Amniotic epithelial cell (primary cell): ENCODE measurements around the gene RARG.

ENCODE experiments used
- DNase-seq: peaks from one replicate; pipeline ENCODE4 v3.0.0-alpha.2; 2010; ENCODE audit warnings: low read depth

Gene RARG

DNA sequence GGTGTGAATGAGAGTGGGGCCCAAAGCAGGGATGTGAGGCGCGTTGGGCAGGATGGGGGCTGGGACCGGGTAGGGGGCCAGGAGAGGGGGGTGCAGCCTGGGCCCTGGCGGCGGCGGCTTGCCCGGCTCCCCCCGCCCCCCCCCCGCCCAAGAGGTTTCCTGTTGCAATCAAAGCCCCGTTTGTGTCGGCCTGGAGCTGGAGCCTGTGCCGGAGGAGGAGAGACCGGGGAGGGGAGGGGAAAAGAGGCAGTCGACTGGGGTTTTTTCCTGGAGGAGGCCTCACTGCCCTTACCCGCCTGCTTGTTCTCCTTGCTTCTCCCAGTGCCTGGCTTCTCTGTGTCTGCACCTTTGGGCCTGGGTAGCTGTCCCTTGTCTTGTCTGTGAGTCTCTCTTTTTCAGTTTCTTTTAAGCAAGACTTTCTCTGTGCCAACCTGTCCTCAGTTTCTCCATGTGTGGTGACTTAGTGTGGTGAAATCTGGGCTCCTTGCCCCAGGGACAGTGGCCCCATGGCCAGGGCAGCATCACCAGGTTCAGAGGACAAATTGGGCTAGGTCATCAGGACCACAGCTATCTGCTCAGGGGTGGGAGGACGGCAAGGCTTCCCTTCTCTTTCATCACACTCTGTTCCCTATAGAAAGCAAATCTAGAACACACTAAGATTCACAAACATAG, 8.5 kb downstream of the RARG start:
- peak; percentile 65 for DNase-seq

GRCh38 chr12:53222806-53223261, 9.2 kb downstream of the RARG start:
- no peak for DNase-seq

- DNase-seq = no peak
These were observed 9.8 kb downstream of the RARG start for GRCh38 chr12:53222170-53222721.

DNA sequence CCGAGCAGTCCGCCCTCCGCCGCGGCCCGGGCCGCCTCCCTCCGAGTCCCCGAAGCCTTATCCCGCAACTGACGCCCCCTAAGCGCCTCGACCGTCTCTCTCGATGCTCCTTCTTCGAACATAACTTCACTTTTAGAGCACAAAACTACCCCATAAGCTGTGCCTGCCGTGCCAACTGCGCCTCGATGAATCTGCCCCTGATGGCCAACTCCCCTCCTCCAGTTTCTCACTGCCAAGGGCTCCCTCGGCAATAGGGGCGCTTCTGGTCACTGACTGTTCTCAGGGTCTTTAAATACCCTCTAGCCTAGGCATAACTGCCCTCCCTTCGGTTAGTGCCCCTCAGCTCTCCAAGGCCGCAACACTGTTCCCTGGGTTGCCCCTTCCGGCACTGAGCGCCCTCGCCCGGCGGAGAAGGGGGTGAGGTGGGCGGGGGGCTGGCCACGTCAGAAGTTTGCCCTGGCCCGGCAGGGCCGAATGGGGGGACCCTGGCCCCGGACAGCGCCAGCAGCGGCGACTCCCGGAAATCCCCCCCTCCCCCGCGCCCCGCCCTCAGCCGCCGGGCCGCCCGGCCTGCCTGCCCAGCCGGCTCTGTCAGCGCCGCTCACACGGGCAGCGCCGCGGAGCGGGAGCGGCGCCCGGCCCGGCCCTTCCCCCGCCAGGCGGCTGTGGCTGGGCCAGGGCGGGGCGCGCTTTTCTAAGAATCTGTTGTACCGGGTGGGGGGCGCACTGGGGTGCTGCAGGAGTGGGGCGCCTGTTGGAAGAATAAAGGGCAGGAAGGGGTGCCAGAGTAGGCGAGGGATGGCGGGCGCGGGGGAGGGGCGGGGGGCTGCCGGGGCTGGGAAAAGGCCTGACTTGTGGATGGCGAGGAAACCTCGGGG, 10.6 kb downstream of the RARG start:
- peak; percentile 51 for DNase-seq

DNA sequence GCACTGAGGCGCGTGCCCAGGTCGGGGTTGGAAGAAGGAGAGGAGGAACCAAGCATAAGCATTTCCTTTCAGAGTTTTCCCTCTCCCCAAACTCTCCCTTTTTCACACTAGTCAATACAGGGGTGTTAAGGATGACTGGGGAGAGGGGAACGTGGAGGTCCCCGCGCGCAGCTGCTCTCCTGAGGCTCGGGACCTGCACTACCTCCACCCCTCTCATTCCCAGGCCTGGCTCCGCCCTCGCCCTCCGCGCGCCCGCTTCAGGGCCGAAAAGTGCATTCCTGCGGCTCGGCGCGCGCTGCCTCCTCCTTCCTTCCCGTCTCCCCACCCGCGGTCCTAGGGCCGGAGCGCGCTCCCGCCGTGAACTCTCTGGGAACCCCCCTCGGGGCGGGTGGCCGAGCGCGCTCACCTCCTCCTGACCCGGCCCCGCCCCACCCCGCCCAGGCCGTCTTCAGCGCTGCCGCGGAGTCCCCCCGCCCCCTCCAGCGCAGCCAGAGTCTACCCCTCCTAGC, 11.3 kb downstream of the RARG start:
- DNase-seq = peak; percentile 93

GRCh38 chr12:53219956-53220693, 11.9 kb downstream of the RARG start:
- peak; percentile 85 for DNase-seq

DNA sequence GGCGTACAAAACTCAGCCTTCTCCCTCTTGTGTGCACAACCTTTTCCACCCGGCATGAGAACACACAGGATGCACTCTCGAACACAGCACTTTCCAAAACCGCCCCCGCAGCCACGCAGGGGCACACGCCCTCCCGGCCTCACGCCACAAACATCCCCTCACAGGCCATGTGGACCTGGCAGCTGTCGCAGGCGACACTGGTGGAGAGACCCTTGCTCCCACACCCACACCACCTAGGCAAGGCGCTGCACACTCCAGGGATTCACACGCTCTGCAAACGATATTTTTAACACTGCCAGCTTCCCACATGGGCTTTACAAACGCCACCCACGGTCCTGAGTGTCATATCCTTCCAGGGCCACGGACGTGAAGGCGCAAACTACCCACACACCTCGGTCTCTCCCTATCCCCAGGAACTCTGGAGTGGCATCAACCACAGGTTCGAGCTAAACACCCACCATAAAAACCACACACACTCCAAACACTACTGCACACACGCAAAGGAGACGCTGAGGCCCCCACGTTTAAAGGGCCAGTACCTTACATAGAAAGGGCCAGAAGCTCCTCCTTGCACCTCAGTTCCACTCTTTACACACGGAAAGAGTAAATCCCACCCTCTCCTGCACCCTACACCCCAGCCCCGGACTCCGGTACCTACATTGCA, 12.6 kb downstream of the RARG start:
- DNase-seq = peak; percentile 51

DNA sequence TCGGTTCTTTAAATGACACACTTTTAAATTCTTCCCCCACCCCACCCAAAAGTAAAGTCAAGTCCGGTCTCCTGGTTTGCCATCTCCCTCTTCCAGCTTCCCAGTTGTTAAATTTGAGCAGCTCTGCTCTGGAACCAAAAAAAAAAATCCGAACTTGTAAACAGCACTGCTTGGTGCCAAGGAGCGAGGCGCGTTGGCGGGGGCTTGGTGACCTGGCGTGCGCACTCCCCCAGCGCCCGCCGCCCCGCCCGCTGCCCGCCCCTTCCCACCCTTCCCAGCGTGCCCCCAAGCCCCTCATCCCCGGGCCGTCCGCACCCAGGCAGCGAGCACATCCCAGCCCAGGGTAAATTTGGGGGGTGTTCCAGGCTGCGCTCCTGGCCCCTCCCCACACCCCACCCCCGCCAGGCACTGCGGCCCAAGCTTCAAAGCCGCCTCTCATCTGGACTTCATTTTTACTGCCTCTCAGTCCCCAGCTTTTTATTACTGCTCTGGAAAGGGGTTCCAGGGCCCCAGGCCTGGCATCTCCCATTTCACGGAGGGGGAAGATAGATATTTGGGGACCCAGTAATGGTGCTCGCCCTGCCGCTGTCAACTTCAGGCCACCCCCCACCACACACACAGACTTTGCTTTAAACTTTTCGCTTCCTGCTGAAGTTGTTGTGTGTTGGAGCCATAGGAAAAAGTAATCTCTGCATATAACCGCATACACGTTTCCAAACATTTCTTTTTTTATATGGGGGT, 13.3 kb downstream of the RARG start:
- DNase-seq = no peak

GRCh38 chr12:53217931-53218307, 14.1 kb downstream of the RARG start:
- no peak for DNase-seq

DNA sequence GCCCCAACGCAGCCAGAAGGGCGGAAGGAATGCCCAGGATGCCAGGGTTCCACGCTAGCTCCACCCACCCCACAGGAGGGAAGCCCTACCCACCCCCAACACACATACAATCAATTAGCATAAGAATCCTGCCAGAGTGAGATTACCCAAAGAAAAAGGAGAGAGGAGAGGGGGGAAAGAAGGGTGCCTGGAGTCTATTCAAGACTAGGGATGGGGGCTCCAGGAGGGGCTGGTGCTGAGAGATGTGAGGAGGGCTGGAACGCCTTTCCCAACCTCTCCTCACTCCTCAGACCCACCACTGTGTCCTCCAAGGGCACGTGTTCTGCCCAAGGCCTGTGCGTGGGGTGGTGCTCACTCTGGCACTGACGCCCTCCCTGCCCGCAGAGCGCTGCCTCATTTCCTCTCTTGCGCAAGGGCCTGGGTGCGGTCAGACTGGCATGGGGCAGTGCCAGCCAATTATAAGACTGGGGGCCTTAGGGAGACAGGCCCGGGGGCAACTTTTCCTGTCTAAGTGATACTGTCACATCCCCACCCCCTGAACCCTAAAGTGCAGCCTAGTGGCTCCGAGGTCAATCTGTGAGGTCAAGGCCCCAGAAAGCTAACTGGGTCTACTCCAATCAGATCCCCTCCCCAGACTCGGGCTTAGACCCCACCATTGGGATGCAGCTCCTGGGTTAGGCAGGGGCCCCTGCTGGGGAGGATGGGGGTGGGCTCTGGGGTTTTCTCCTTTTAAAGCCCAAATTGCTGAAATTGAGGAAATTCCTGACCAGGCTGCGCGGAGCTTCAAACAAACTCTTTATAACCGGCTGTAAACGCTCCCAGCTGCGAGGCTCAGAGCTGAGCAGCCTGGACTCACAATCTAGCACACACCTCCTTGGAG, 14.7 kb downstream of the RARG start:
- DNase-seq = peak; percentile 50

DNA sequence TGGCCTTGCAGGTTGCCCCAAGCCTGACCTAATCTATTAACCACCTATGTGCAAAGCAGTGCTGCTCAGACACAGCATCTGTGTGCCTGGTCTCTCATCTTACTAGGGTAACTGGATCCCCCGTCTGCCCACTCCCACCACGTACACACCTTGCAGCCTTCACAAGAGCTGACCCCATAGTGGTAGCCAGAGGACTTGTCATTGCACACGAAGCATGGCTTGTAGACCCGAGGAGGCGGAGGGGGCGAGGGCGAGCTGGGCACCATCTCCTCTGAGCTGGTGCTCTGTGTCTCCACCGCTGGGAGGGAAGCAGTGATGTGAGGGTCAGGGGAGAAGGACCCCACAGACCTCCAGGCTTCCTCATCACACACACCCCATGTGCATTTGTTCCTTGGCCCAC, 16.5 kb downstream of the RARG start:
- DNase-seq = no peak

GRCh38 chr12:53214687-53215455, 17.1 kb downstream of the RARG start:
- no peak for DNase-seq

GRCh38 chr12:53214221-53214620, 17.8 kb downstream of the RARG start:
- no peak for DNase-seq

DNA sequence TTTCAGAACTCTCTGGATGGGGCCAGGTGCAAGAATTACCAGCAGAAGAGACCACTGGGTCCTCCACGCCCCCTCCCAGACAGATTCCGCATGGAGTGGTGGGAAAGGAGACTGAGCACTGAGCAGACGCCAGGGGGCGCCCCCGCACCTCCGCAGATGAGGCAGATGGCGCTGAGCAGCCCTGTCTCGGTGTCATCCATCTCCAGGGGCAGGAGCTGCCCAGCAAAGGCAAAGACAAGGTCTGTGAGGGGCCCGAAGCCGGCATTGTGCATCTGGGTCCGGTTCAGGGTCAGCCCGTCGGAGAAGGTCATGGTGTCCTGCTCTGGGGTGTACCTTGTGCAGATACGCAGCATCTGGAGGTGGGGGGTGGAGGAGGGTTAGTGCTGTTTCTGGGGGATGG, 18.7 kb downstream of the RARG start:
- peak; percentile 55 for DNase-seq

DNA sequence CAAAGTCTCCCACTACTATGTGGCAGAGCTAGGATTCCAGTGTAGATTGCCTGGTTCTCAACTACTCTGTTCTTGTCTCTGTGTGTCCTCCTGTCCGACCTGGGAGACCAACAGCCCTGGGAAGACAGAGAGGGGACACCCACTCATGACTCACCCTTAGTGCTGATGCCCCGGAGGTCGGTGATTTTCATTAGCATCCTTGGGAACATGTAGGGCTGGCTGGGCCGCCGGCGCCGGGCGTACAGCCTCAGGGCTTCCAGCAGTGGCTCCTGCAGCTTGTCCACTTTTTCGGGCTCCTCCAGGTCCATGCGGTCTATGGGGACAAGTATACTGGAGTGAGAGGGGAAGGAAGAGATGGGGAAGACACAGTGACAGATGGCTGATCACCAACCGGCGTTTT, 19.1 kb downstream of the RARG start:
- DNase-seq = no peak

GRCh38 chr12:53211476-53212381, 20.3 kb downstream of the RARG start:
- no peak for DNase-seq

- DNase-seq = no peak
These were observed 21.2 kb downstream of the RARG start for GRCh38 chr12:53210843-53211242.

- no peak for DNase-seq
These were observed 23.0 kb downstream of the RARG start for GRCh38 chr12:53208877-53209463.
